Activated naive CD4-positive, alpha-beta T cell treated with anti-CD3 and anti-CD28 coated beads, Interleukin-2, amount 50 U/mL, for 24 hours (primary cell): Measurements from ENCODE around the gene MTFR1L.
A peak's percentile ranks its signal among the peaks of the same experiment; 100 is the strongest.

ENCODE experiments used
- H3K27ac Mint-ChIP-seq: one replicate; pipeline ENCODE4 v1.8.0; 2021; ENCODE audit warnings: mild to moderate bottlenecking, mixed read lengths
- H3K27me3 Mint-ChIP-seq: one replicate; pipeline ENCODE4 v1.8.0; 2021; ENCODE audit warnings: mixed read lengths
- H3K36me3 Mint-ChIP-seq: one replicate; pipeline ENCODE4 v1.8.0; 2021; ENCODE audit warnings: mixed read lengths
- H3K4me1 Mint-ChIP-seq: one replicate; pipeline ENCODE4 v1.8.0; 2021; ENCODE audit warnings: mixed read lengths
- H3K4me3 Mint-ChIP-seq: one replicate; pipeline ENCODE4 v1.8.0; 2021; ENCODE audit warnings: mild to moderate bottlenecking, mixed read lengths
- H3K9me3 Mint-ChIP-seq: one replicate; pipeline ENCODE4 v1.8.0; 2021; ENCODE audit warnings: mixed read lengths

Gene MTFR1L

GRCh38 chr1:25871704-25872494, 52.1 kb downstream of the MTFR1L start:
- H3K36me3 Mint-ChIP-seq: no peaks in the 10 kb centered on the region
- H3K9me3 Mint-ChIP-seq: no peaks in the 10 kb centered on the region
- peaks cover 5% of the 10 kb centered on the region for H3K4me1 Mint-ChIP-seq
- no peak overlapping the region for H3K4me3 Mint-ChIP-seq
- no peaks in the 10 kb centered on the region for H3K27me3 Mint-ChIP-seq
- no peak overlapping the region for H3K27ac Mint-ChIP-seq

DNA sequence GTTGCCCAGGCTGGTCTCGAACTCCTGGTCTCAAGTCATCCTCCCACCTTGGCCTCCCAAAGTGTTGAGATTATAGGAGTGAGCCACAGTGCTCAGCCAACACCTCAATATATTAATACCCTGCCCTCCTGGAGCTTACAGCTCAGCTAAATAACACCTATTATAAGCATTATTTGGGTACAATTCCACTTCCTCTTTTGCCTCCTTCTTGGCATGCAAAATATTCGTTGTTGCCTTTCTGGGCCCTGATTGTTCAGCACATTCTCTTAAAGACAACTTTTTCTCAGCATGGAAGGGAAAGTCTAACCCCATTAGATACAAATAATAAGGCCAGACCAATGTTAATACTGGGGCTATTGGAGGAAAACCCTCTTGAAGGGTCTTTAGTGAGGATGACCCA, 53.0 kb downstream of the MTFR1L start:
- H3K27ac Mint-ChIP-seq: no peak overlapping the region
- H3K4me3 Mint-ChIP-seq: no peak overlapping the region
- no peaks in the 10 kb centered on the region for H3K36me3 Mint-ChIP-seq
- no peaks in the 10 kb centered on the region for H3K9me3 Mint-ChIP-seq
- no peaks in the 10 kb centered on the region for H3K27me3 Mint-ChIP-seq
- H3K4me1 Mint-ChIP-seq: peaks cover 5% of the 10 kb centered on the region

- H3K27me3 Mint-ChIP-seq: no peaks in the 10 kb centered on the region
- H3K27ac Mint-ChIP-seq: no peak overlapping the region
- H3K4me1 Mint-ChIP-seq: peaks cover 5% of the 10 kb centered on the region
- no peaks in the 10 kb centered on the region for H3K36me3 Mint-ChIP-seq
- no peak overlapping the region for H3K4me3 Mint-ChIP-seq
- H3K9me3 Mint-ChIP-seq: no peaks in the 10 kb centered on the region
Observed at GRCh38 chr1:25873120-25873519, 53.4 kb downstream of the MTFR1L start.

DNA sequence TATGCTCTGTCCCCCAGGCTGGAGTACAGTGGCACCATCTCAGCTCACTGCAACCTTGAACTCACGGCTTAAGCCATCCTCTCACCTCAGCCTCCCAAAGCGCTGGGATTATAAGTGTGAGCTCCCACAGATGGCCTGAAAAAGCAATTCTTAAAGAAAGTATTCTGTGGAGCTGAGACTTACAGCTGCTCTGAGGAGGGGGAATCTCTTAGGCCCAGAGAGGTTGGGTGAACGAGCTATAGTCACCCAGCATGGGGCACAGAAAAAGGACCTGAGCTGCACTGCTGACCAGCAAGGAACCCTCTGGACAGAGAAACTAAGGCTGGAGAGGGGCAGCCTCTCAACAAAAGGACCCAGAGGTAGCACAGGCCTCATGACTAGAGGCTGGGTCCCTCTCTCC, 54.5 kb downstream of the MTFR1L start:
- H3K4me1 Mint-ChIP-seq: peaks cover 5% of the 10 kb centered on the region
- no peaks in the 10 kb centered on the region for H3K27me3 Mint-ChIP-seq
- H3K4me3 Mint-ChIP-seq: peak overlapping the region; percentile 85
- H3K36me3 Mint-ChIP-seq: no peaks in the 10 kb centered on the region
- no peaks in the 10 kb centered on the region for H3K9me3 Mint-ChIP-seq
- H3K27ac Mint-ChIP-seq: no peak overlapping the region

DNA sequence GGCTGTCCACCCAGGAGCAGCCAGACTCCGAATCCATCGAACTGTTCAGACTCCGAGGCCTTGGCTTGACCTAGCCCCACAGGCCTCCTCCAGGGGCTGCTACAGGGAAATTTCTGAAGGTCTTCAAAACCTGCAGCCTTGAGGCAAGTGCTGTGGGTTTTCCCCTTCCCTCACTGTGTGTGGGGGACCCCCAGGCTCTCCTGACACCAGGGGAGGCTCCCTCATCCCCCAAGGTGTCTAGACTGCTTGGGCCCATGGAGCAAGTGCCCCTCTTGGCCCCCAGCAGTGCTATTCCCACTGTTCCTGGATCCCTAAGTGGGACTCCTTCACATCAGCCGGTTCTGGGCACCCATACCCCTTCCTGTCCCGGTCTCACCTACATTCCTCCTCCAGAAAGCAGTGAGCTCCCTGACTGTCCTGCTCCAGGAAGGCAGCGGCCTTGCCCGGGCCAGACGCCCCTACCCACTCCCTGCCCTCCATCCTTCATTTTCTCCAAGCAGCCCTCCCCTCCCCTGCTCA, 54.9 kb downstream of the MTFR1L start:
- H3K4me1 Mint-ChIP-seq: peaks cover 5% of the 10 kb centered on the region
- no peak overlapping the region for H3K27ac Mint-ChIP-seq
- no peaks in the 10 kb centered on the region for H3K9me3 Mint-ChIP-seq
- H3K36me3 Mint-ChIP-seq: no peaks in the 10 kb centered on the region
- H3K4me3 Mint-ChIP-seq: peak overlapping the region; percentile 85
- no peaks in the 10 kb centered on the region for H3K27me3 Mint-ChIP-seq

GRCh38 chr1:25875154-25875855, 55.6 kb downstream of the MTFR1L start, which contains the start of gene PAQR7:
PAQR7 (minus strand) TSS chr1:25875708; CDS start chr1:25863839, 11,869 bp downstream.
- no peaks in the 10 kb centered on the region for H3K9me3 Mint-ChIP-seq
- H3K27me3 Mint-ChIP-seq: no peaks in the 10 kb centered on the region
- peaks cover 5% of the 10 kb centered on the region for H3K4me1 Mint-ChIP-seq
- no peaks in the 10 kb centered on the region for H3K36me3 Mint-ChIP-seq
- peak within 1 kb of the TSS; percentile 26 for H3K27ac Mint-ChIP-seq
- peak within 1 kb of the TSS; percentile 85 for H3K4me3 Mint-ChIP-seq

DNA sequence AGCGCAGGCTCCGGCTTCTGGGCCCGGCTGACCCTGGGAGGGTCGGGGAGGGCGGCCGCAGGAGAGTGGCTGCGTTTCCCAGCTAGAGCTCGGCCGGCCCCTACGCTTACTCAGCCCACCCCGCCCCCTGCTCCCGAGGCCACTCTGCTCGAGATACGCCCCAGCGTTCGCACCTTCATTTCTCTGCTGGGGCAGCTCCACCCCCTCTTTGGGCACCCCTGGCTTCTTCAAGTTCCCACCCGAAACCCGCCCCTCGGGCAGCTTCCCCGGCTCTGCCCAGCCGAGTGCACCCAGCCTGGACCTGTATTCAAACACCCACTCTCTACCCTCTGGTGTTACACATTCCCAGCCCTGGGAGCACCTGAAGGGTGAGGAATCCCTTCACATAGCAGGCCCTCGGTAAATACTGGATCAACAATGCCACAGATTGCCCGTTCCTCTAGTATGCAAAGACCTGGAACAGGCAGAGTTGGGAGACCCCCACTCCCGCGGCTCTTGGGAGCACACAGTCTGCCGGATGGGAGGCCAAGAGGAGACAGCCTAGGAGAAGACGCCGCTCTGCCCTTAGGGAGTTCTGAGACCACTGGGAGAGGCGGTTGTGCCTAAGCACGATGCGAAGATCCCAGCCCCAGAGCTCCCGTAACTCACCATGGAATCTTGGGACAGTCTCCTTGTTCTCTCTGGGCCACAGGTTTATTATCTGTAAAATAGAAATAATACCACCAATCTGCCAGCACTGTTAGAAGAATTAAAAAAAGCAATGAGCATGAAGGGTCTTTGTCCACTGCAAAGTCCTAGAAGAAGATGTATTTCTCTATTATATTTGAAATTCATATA, 56.3 kb downstream of the MTFR1L start:
- Mint-ChIP-seq H3K4me3 (peak overlapping the region; percentile 76), H3K9me3 (no peaks in the 10 kb centered on the region), H3K4me1 (peaks cover 5% of the 10 kb centered on the region), H3K27ac (peak overlapping the region; percentile 26), H3K36me3 (no peaks in the 10 kb centered on the region), H3K27me3 (no peaks in the 10 kb centered on the region)

DNA sequence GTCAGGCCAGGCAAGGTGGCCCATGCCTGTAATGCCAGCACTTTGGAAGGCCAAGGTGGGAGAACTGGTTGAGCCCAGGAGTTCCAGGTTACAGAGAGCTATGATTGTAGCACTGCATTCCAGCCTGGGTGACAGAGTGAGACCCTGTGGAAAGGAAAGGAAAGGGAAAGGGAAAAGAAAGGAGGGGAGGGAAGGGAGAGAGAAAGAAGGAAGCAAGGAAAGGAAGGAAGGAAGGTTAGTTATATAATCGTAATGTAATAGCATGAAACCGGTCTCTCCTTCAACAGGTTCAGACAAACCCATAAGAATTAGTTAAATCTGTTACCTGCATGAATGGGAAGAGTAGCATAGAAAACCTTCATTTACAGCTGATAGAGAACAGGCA, 56.9 kb downstream of the MTFR1L start:
- Mint-ChIP-seq H3K9me3 (no peaks in the 10 kb centered on the region), H3K4me3 (no peak overlapping the region), H3K27me3 (no peaks in the 10 kb centered on the region), H3K36me3 (no peaks in the 10 kb centered on the region), H3K27ac (no peak overlapping the region), H3K4me1 (peaks cover 5% of the 10 kb centered on the region)

DNA sequence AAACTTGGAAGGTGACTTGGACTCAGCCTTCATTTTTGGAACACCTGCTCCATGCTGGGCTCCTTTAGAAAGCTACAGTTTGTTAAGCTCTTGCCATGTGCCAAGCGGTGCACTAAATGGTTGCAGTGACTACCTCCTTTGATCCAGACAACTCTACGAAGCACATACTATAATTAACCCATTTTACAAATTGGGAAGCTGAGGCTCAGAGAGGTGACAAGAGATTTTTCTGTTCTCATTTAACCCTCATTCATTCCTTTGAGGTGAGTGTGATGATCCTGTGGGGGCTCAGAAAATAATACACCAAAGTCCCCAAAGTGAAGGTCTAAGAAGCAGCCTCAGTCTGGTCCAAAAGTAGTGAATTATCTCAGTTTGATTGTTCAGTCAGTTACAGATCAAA, 57.4 kb downstream of the MTFR1L start:
- Mint-ChIP-seq H3K36me3 (no peaks in the 10 kb centered on the region), H3K27ac (no peak overlapping the region), H3K4me3 (no peak overlapping the region), H3K27me3 (no peaks in the 10 kb centered on the region), H3K9me3 (no peaks in the 10 kb centered on the region), H3K4me1 (peaks cover 5% of the 10 kb centered on the region)

DNA sequence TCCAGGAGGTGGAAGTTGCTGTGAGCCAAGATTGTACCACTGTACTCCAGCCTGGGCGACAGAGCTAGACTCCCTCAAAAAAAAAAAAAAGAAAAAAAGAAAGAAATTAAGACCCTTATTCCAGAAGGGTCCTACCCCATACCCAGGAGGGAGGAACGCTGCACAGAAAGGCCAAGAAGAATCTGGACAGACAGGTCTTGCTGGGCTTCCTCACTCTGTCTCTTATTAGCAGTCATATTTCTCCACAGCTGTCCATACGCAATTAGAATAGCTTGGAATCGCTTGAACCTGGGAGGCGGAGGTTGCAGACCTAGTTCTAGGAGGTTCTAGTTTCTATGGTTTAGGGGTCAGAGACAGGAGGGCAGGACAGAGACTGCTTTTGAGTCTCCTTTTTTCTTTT, 58.9 kb downstream of the MTFR1L start:
- H3K27me3 Mint-ChIP-seq: no peaks in the 10 kb centered on the region
- H3K4me3 Mint-ChIP-seq: no peak overlapping the region
- no peak overlapping the region for H3K27ac Mint-ChIP-seq
- peaks cover 5% of the 10 kb centered on the region for H3K4me1 Mint-ChIP-seq
- H3K36me3 Mint-ChIP-seq: no peaks in the 10 kb centered on the region
- no peaks in the 10 kb centered on the region for H3K9me3 Mint-ChIP-seq

DNA sequence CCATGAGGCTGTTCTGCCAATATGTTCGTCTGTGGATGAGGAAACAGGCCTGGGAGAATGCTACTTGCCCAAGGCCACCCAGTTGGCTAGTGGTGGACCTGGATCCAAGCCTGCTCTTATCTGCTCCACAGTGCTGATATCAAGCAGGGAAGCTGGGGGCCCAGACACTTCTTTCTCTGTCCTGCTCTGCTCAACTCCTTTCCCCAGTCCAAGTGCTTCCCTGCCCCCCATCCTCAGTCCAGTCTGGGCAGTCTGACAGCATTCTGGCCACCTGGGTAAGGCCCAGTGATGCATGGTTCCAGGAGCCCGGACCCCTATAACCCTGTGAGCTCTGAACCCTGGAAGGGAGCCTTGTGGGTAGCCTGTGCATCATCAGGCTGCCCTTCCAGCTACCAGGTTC, 59.9 kb downstream of the MTFR1L start:
- Mint-ChIP-seq H3K27ac (no peak overlapping the region), H3K36me3 (no peaks in the 10 kb centered on the region), H3K9me3 (no peaks in the 10 kb centered on the region), H3K4me1 (peaks cover 4% of the 10 kb centered on the region), H3K27me3 (no peaks in the 10 kb centered on the region), H3K4me3 (no peak overlapping the region)

DNA sequence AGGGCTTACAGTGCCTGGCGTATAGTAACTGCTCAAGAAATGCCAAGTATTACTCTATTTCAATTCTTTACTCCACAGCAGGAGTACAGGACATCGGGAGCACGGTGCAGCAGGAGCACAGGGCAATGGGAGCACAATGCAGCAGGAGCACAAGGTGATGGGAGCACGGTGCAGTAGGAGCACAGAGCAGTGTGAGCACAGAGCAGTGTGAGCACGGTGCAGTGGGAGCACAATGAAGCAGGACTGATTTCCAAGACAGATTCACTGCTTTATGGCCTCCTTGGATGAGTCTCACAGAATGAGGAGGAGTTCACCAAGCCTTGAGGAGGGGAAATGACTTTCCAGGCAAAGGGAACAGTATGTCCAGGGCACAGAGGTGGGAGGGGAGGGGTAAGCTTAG, 60.8 kb downstream of the MTFR1L start:
- H3K36me3 Mint-ChIP-seq: no peaks in the 10 kb centered on the region
- H3K27me3 Mint-ChIP-seq: no peaks in the 10 kb centered on the region
- no peaks in the 10 kb centered on the region for H3K9me3 Mint-ChIP-seq
- no peaks in the 10 kb centered on the region for H3K4me1 Mint-ChIP-seq
- no peak overlapping the region for H3K27ac Mint-ChIP-seq
- H3K4me3 Mint-ChIP-seq: no peak overlapping the region

GRCh38 chr1:25881266-25881665, 61.5 kb downstream of the MTFR1L start:
- H3K4me1 Mint-ChIP-seq: no peaks in the 10 kb centered on the region
- H3K4me3 Mint-ChIP-seq: no peak overlapping the region
- H3K27ac Mint-ChIP-seq: no peak overlapping the region
- H3K9me3 Mint-ChIP-seq: no peaks in the 10 kb centered on the region
- H3K36me3 Mint-ChIP-seq: no peaks in the 10 kb centered on the region
- H3K27me3 Mint-ChIP-seq: no peaks in the 10 kb centered on the region
